GM23248 (cell line): ENCODE results near the gene LCE1B.

ENCODE experiments used
- EZH2 ChIP-seq: fragments of 200-600 bp; sonication (generic); IDR thresholded peaks from 2 replicates; pipeline ENCODE4 v1.6.1; 2018; ENCODE audit warnings: antibody characterized with exemption, mild to moderate bottlenecking; ENCODE audit not compliant: insufficient read depth, poor library complexity, severe bottlenecking
- EZH2phosphoT487 ChIP-seq: fragments of 200-600 bp; sonication (generic); IDR thresholded peaks from 2 replicates; pipeline ENCODE4 v1.6.1; 2018; ENCODE audit warnings: antibody characterized with exemption, moderate library complexity, mild to moderate bottlenecking, low read depth; ENCODE audit not compliant: insufficient read depth

DNA sequence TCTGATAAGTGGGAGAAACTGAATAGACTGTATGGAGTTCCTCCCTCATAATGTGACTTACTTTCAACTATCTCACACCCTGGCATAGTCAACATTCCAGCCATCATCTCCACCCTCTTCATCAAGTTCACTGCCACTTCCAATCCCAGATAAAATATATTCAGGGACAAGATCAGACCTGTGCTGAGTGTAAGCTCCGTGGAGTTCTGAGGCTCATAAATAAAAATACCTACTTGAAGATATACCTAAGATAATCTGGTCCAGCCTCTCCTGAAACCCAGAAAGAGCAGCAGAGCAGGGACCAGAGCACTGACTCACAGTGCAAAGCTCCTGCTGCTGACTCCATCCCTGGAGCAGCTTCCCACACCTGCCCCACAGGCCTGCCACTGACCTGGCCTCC, 46.3 kb downstream of the LCE1B start:
- TF ChIP-seq EZH2phosphoT487 (no peak), EZH2 (no peak)
